ENCODE measurements around the gene PCBP3.

DNA sequence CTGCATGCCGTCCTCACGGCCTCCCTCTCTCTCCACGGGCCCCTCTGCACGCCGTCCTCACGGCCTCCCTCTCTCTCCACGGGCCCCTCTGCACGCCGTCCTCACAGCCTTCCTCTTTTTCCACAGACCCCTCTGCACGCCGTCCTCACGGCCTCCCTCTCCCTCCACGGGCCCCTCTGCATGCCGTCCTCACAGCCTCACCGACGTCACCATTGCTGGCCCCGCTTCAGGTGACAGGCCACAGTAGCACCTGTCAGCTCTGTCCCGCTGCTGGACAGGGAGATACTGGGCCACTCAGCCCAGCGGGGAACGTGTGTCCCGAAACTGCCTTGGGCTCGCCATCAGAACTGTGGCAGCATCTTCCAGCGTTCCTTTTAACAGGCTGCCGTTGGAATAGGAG lies 255.3 kb downstream of the PCBP3 start:
- no peak for TF ChIP-seq POLR2A (IDR thresholded peaks at IDR 0.05)
- TF ChIP-seq, protein P1, sequence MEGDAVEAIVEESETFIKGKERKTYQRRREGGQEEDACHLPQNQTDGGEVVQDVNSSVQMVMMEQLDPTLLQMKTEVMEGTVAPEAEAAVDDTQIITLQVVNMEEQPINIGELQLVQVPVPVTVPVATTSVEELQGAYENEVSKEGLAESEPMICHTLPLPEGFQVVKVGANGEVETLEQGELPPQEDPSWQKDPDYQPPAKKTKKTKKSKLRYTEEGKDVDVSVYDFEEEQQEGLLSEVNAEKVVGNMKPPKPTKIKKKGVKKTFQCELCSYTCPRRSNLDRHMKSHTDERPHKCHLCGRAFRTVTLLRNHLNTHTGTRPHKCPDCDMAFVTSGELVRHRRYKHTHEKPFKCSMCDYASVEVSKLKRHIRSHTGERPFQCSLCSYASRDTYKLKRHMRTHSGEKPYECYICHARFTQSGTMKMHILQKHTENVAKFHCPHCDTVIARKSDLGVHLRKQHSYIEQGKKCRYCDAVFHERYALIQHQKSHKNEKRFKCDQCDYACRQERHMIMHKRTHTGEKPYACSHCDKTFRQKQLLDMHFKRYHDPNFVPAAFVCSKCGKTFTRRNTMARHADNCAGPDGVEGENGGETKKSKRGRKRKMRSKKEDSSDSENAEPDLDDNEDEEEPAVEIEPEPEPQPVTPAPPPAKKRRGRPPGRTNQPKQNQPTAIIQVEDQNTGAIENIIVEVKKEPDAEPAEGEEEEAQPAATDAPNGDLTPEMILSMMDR (IDR thresholded peaks at IDR 0.05), result no peak
